ENCODE data around the gene DALRD3.
"Not testable (repeated sequence)": the region's sequence is repeated elsewhere in the genome, so short reads cannot be mapped to it uniquely, and the experiment has no call there.

DALRD3 gene

GRCh38 chr3:49021213-49021812, 2.9 kb upstream of the DALRD3 start:
- FAIRE-seq: no peak

GRCh38 chr3:49020330-49021212, 2.2 kb upstream of the DALRD3 start:
- no peak for FAIRE-seq

- no peak for FAIRE-seq
Measured at GRCh38 chr3:49019941-49020329, 1.6 kb upstream of the DALRD3 start.

GRCh38 chr3:49018707-49019006, 277 bp upstream of the DALRD3 start:
- FAIRE-seq: no peak

- no peak for FAIRE-seq
Measured at GRCh38 chr3:49017229-49017970, 980 bp downstream of the DALRD3 start.

GRCh38 chr3:49016414-49017228, 1.8 kb downstream of the DALRD3 start:
- FAIRE-seq: no peak

GRCh38 chr3:49015765-49016164, 2.6 kb downstream of the DALRD3 start:
- no peak for FAIRE-seq

GRCh38 chr3:49015072-49015471, 3.3 kb downstream of the DALRD3 start:
- no peak for FAIRE-seq

- no peak for FAIRE-seq
Measured at GRCh38 chr3:49013738-49014660, 4.4 kb downstream of the DALRD3 start.

- FAIRE-seq: no peak
Measured at GRCh38 chr3:49013113-49013737, 5.2 kb downstream of the DALRD3 start.

- FAIRE-seq: no peak
Measured at GRCh38 chr3:49012441-49013017, 5.9 kb downstream of the DALRD3 start.

- no peak for FAIRE-seq
Measured at GRCh38 chr3:49009396-49009795, 9.0 kb downstream of the DALRD3 start.

GRCh38 chr3:49008627-49009026, 9.8 kb downstream of the DALRD3 start:
- not testable (repeated sequence) for FAIRE-seq

- FAIRE-seq: no peak
Measured at GRCh38 chr3:49007771-49008528, 10.4 kb downstream of the DALRD3 start.

GRCh38 chr3:49007068-49007770, 11.2 kb downstream of the DALRD3 start, which contains the start of gene WDR6:
WDR6 (plus strand) TSS chr3:49007391; CDS start chr3:49007432, 41 bp downstream.
- peak; percentile 89 for FAIRE-seq

GRCh38 chr3:49006408-49007067, 11.8 kb downstream of the DALRD3 start:
- FAIRE-seq: no peak

GRCh38 chr3:49005998-49006397, 12.4 kb downstream of the DALRD3 start:
- FAIRE-seq: no peak

GRCh38 chr3:49005303-49005680, 13.1 kb downstream of the DALRD3 start:
- FAIRE-seq: no peak

All from islet of Langerhans (tissue), 1 donor.